RWPE1 (cell line): ENCODE data around the gene RFFL.

ENCODE experiments used
- CTCF ChIA-PET: fragments of 350-600 bp; sonication (Branson Sonifier 250); formaldehyde crosslinking; extraction: SDS; loops from one replicate; lab custom pipeline; 2021; lab: Yijun Ruan, JAX
- POLR2A ChIA-PET: fragments of 400-600 bp; formaldehyde crosslinking; extraction: SDS; loops from one replicate; lab custom pipeline; 2020; ENCODE audit warnings: antibody characterized with exemption; ENCODE audit not compliant: low non-redundant PET; lab: Yijun Ruan, JAX
- DNase-seq: peaks from one replicate; pipeline ENCODE4 v3.0.0; 2012; ENCODE audit warnings: low spot score
- H3K27ac ChIP-seq: fragments of 450-650 bp; 2 replicates; pipeline ENCODE4 v1.5.1; 2017
- TF ChIP-seq, protein P1 (sequence below): fragments of 450-650 bp; conservative IDR thresholded peaks from 2 replicates; pipeline ENCODE4 v1.5.1; 2017; ENCODE audit warnings: low read depth, mild to moderate bottlenecking

Gene RFFL

DNA sequence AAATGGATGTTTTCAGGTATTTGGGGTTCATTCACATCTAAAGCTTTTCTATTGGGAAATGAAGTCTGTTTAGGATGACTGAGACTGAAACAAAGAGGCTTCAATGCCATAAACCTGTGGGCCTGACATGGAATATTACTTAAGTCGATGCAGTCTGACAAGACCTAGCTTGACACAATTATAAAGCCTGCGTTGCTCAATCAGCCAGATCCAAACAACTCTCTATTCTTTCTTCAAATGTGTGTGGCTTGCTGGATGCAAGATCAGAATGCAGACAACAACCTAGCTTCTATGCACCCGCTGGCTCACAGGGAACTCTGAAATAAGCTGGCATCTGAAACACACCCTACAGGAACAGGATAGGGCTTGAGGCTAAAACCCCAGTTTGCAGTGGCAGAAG, 40.0 kb downstream of the RFFL start:
- CTCF ChIA-PET: interaction anchor here (0.5 to 3.0 kb wide), 2 partner anchors 10 to 66 kb away, joined by 3 to 7 read pairs; no protein-coding TSS in a partner anchor
- peak overlapping the region; percentile 71 for H3K27ac ChIP-seq

DNA sequence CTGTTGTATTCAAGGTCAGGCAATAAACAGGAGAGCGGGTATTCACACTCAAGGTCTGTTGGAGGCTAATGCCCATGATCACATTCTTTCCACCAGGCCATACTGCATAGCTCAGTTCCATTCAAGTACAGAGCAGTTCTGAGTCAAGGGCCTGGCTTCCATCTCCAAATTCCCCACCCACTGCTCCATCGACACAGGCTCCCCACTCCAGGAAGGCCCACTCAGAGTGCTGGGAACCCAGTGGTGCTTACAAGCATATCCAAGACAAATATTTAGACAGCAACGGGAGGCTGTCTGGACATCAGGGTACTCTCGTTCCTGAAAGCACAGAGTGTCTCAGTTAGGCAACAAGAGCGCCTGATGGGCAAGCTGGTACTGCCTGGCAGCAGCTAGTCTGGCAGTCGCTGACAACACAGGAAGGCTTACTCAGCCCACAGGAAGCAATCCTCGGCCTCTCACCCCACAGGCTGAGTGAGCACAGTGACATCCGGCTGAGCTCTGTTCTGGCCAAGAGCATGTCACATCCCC, 40.9 kb downstream of the RFFL start:
- POLR2A ChIA-PET: no interaction called here
- peak overlapping the region; percentile 86 for H3K27ac ChIP-seq
- peak; percentile 73 for DNase-seq
- CTCF ChIA-PET: interaction anchor here (3.0 kb wide), 1 partner anchor 67 kb away, joined by 7 read pairs; no protein-coding TSS in a partner anchor
- TF ChIP-seq, protein P1, sequence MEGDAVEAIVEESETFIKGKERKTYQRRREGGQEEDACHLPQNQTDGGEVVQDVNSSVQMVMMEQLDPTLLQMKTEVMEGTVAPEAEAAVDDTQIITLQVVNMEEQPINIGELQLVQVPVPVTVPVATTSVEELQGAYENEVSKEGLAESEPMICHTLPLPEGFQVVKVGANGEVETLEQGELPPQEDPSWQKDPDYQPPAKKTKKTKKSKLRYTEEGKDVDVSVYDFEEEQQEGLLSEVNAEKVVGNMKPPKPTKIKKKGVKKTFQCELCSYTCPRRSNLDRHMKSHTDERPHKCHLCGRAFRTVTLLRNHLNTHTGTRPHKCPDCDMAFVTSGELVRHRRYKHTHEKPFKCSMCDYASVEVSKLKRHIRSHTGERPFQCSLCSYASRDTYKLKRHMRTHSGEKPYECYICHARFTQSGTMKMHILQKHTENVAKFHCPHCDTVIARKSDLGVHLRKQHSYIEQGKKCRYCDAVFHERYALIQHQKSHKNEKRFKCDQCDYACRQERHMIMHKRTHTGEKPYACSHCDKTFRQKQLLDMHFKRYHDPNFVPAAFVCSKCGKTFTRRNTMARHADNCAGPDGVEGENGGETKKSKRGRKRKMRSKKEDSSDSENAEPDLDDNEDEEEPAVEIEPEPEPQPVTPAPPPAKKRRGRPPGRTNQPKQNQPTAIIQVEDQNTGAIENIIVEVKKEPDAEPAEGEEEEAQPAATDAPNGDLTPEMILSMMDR: no peak

More for the DNA sequence above, 40.0 kb downstream of the RFFL start:
- TF ChIP-seq, protein P1: no peak
- no peak for DNase-seq
- POLR2A ChIA-PET: no interaction called here

DNA sequence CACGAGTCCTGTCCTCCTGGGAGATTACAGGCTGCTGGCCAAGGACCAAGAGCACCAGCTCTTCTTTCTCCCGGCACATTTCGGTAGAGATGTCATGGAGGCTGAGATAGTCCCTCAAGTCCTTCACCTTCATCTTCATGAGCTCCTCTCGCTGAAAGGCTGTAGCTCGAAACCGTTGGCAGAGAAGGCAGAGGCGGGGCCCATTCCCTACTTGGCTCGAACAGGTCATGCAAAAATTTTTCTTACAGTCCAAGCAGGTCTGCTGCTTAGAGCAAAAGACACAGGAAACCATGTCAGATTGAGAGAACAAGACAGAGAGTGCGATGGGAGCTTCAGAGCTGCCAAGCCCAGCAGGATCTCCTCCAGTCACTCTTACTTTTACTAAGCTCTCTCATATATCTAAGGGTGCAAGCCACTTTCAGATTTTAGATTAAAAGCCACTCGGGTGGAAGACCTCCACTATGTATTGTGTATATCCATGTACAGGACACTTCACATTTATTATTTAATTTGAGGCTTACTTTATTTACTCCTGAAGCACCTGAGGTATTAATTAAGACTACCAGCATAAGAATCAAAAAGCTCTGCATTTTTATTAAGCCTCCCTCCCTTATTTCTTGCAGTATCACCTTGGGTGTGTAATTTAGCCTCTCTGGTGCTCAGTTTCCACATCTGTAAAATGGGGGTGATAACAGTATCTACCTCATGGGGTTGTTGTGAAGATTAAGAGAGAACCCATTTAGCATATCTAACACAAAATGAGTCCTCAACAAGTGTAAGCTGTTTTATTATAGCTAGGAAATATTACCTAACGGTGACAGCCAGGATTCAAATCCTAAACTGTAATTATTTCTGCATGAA, 41.8 kb downstream of the RFFL start:
- DNase-seq: no peak
- TF ChIP-seq, protein P1: no peak
- H3K27ac ChIP-seq: 0 out of 2 replicates have a peak overlapping the region, but pooled peaks have one; percentile 10
- ChIA-PET CTCF (interaction anchor here (3.0 kb wide), 1 partner anchor 68 kb away, joined by 7 read pairs; no protein-coding TSS in a partner anchor), POLR2A (no interaction called here)

DNA sequence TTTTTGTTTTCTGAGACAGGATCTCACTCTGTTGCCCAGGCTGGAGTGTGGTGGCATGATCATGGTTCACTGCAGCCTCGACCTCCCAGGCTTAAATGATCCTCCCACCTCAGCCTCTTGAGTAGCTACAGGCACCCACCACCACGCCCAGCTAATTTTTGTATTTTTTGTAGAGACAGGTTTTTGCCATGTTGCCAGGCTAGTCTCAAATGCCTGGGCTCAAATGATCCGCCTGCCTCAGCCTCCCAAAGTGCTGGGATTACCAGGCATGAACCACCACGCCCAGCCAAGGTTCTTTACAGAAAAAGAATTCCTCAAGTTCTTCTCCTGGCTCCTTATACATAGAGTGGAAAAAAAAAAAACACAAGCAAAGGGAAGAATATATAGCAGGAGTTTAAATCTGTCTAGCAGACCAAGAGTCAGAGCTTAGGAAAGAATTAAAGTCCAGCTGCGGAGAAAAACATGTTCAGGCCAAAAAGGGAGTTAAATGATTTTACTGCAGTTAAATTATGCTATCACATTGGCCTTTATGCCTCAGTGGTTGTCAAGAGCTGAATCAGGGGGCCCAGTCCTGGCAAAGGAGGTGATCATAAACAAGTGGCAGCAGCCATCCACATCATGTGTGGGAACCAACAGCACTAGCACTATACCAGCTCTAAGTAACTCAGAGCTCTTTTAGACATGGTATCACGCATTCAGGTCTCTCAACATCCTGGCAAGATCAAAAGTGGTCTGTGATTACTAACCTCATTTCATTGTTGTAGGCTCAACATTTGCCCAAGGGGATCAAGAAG, 43.9 kb downstream of the RFFL start:
- CTCF ChIA-PET: interaction anchor here (0.7 kb wide), 2 partner anchors 92 to 1984 kb away, joined by 4 read pairs; no protein-coding TSS in a partner anchor
- no peak overlapping the region for H3K27ac ChIP-seq
- POLR2A ChIA-PET: no interaction called here
- DNase-seq: no peak
- TF ChIP-seq, protein P1: no peak

DNA sequence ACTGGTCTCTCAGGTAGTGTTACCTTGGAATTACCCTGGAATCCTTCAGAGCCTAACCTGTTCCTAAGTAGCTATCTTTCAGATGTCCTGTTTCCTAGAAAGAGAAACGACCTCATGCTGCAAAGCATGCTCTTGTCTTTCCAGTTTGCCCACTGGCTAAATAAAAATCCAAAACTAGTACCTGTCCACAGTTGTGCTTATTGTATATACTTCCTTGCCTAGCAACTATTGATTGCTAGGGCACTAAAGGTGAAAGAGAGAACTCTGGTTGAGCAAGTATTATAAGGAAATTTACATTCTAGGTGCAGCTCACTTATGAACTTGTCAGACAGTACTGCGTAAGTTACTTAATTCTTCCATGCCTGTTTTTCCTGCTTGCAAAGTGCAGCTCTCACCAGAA, 44.7 kb downstream of the RFFL start:
- ChIA-PET POLR2A (no interaction called here), CTCF (interaction anchor here (0.7 kb wide), 1 partner anchor 1985 kb away, joined by 4 read pairs; no protein-coding TSS in a partner anchor)
- TF ChIP-seq, protein P1: no peak

DNA sequence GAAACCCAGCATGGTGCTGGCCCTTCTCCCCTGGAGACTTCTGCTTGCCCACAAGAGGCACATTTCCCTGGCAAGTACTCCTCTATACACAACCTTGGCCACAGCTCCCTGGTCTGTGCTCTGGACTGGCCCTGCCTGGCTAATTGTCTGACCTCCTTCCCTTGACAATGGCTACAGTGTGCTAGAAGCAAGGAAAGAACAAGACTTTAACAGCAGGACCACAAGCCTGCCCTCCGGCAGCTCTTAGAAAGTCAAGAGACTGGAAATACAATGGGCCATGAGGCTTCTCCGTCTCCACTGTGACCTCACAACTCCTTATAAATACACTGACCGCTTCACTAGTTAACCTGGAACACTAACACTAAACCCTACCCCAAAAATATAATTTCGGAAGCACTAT, 46.5 kb downstream of the RFFL start:
- no peak overlapping the region for H3K27ac ChIP-seq
- CTCF ChIA-PET: no interaction called here
- TF ChIP-seq, protein P1: no peak
- POLR2A ChIA-PET: no interaction called here
- no peak for DNase-seq

More for the DNA sequence above, 44.7 kb downstream of the RFFL start:
- no peak overlapping the region for H3K27ac ChIP-seq
- no peak for DNase-seq
